ENCODE data around the gene DCXR.

DNA sequence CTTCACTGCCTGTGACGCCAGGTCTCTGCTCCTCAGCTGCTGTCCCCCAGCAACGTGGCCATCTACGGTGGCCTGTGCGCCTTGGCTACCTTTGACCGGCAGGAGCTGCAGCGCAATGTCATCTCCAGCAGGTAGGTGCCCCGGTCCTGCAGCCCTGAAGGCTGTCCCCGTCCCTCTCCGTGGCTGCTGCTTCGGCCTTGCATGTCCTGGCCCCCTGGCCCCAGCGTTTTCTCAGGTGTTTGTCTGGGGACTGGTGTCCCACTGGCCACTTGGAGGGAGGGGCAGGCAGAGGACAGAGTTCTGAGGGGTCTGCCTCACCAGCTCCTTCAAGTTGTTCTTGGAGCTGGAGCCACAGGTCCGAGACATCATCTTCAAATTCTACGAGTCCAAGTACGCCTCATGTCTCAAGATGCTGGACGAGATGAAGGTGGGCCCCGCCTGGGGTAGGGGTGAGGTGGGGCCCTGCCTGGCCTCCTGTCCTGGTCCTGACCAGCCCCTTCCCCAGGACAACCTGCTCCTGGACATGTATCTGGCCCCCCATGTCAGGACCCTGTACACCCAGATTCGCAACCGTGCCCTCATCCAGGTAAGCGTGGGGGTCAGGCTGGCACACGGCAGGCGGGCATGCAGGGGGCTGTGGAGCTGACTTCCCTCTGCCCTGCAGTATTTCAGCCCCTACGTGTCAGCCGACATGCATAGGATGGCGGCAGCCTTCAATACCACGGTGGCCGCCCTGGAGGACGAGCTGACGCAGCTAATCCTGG lies 18.6 kb upstream of the DCXR start:
- TF ChIP-seq, protein P1, sequence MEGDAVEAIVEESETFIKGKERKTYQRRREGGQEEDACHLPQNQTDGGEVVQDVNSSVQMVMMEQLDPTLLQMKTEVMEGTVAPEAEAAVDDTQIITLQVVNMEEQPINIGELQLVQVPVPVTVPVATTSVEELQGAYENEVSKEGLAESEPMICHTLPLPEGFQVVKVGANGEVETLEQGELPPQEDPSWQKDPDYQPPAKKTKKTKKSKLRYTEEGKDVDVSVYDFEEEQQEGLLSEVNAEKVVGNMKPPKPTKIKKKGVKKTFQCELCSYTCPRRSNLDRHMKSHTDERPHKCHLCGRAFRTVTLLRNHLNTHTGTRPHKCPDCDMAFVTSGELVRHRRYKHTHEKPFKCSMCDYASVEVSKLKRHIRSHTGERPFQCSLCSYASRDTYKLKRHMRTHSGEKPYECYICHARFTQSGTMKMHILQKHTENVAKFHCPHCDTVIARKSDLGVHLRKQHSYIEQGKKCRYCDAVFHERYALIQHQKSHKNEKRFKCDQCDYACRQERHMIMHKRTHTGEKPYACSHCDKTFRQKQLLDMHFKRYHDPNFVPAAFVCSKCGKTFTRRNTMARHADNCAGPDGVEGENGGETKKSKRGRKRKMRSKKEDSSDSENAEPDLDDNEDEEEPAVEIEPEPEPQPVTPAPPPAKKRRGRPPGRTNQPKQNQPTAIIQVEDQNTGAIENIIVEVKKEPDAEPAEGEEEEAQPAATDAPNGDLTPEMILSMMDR (IDR thresholded peaks at IDR 0.05), result no peak
- TF ChIP-seq POLR2A (IDR thresholded peaks at IDR 0.05), result no peak

Data from heart left ventricle (tissue), 13 donors.